Urothelium cell line (cell line): ENCODE measurements around the gene GPC5.
"Not testable (repeated sequence)": the region's sequence is repeated elsewhere in the genome, so short reads cannot be mapped to it uniquely, and the experiment has no call there.

Experiments used
- DNase-seq: peaks from one replicate; pipeline ENCODE4 v3.0.0; 2011; ENCODE audit warnings: low spot score, mixed read lengths
- FAIRE-seq: peaks from 2 replicates; lab custom pipeline; 2011; peaks lifted over from hg19 to GRCh38; lab: Jason Lieb, UNC

Gene GPC5

DNA sequence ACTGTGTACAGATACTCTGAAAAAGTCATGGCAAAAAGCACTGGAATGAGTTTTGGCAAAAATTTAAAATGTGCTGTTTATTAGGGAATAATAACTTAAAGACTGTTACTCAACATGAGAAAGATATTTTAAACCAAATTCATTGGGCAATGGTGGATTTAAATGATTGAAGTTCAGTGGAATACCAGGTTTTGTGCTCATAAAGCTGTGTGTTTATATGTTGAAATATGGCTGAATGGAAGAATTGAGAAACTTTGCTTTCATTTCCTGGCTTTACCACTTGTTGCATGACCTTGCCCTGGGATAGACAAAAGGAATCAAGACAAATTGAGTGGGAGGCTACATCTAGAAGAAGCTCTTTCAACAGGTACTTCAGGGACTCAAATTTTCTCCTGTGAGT lies 246.4 kb downstream of the GPC5 start:
- FAIRE-seq: no peak
- DNase-seq: no peak

GRCh38 chr13:91647361-91647990 lies 249.1 kb downstream of the GPC5 start:
- DNase-seq (peak; percentile 33), FAIRE-seq (no peak)

DNA sequence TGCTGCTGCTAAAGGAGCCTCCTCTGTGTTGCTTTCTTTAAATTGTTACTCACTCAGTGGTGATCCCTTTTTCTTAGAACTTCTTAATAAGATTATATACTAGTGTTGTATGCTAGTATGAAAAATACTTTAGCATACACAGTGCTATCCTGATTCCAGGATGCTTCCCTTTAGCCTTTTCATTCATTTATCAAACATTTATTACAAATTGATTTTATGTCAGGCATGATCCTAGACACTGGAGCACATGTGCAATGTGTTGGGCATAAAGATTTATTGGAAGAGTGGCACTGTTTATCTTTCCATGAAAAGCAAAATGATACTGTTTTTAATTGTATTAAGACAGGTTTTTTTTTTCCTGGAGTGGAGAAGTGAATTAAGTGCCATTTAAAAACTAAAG lies 249.6 kb downstream of the GPC5 start:
- FAIRE-seq: no peak

DNA sequence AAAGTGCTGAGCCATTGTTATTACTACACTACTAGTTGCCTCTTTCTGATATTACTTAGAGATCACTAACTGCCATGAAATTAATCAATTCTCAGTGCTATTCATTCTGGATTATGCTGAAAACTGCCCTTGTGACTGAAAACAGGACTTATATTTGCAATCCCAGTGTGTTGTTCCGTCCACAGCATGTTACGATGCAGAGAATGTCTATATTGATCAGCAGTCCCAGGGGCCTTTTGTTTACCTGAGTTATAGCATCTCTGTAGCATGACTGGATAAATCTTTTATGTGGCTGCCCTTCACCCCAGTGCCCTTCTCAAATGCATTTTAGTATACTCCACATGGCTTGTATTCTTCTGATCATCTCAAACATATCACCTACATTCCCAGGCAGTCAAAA lies 251.0 kb downstream of the GPC5 start:
- DNase-seq: no peak
- no peak for FAIRE-seq

More for the DNA sequence above, 249.6 kb downstream of the GPC5 start:
- no peak for DNase-seq

DNA sequence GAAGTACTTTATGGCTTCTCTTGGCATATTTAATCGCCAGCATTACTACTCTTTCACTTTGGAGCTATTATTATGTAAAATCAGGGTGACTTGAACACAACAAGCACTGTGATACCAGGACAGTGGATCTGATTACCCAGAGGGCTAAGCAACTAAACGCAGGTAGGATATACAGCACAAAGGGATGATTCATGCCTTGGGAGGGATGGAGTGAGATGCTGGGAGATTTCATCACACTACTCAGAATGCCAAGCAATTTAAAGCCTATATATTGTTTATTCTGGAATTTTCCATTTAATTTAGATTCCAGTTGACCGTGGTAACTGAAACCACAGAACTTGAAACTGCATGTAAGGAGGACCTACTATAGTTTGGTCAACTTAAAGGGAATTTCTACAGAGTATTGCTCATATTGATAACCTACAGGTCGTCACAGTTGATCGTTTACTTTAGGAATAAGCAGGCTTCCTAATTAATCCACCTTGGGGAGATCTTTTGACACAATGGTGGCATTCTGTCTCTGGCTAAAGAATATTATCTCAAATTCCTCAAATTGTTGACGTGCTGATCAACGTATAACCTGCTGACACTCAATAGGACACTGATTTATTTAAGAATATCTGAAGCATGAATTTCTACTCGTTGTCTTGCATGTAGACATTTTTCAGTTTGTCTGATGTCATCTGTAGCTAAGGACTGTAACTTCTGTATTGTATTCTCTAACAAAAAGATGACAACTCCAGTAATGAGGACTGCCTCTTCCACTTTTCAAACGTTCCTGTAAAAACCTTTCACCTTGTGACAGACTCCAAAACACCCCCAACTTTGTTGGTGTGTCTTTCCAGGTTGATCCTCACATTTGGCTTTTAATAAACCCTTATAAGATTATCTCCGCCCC lies 254.2 kb downstream of the GPC5 start:
- no peak for DNase-seq
- no peak for FAIRE-seq

DNA sequence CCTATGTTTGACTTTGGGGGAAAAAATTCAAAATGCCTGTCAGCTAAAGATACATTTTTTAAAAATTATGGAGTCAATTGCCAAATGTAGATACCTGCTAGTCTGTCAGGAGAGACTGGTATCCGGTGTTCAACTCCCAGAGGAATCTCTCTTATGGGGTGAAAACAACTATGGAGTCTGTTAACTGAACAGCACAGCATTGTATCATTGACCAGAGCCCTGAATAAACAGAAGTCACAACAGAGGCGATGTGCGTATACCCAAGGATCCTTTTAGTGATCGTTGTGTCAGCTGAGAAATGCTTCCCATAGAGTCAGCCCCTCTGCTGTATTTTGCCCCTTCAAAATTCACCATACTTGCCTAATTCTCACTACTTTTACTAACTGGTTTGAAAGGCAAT lies 257.3 kb downstream of the GPC5 start:
- DNase-seq: no peak
- no peak for FAIRE-seq

DNA sequence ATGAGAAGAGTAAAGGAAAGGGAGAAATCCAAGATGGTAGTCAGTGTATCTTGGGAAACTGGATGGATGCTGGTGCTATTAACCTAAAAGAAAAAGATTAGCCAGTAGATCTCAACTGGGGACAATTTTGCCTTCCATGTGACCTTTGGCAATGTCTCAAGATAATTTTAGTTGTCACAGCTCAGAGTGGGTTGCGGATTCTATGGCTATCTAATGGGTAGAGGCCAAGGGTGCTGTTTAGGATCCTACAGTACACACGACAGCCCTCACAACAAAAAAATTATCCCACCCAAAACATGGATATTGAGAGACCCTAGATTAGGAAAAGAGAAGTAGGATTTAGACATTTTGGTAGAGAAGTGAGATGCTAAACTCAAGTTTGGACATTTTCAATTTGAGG lies 258.9 kb downstream of the GPC5 start:
- FAIRE-seq (no peak), DNase-seq (no peak)

DNA sequence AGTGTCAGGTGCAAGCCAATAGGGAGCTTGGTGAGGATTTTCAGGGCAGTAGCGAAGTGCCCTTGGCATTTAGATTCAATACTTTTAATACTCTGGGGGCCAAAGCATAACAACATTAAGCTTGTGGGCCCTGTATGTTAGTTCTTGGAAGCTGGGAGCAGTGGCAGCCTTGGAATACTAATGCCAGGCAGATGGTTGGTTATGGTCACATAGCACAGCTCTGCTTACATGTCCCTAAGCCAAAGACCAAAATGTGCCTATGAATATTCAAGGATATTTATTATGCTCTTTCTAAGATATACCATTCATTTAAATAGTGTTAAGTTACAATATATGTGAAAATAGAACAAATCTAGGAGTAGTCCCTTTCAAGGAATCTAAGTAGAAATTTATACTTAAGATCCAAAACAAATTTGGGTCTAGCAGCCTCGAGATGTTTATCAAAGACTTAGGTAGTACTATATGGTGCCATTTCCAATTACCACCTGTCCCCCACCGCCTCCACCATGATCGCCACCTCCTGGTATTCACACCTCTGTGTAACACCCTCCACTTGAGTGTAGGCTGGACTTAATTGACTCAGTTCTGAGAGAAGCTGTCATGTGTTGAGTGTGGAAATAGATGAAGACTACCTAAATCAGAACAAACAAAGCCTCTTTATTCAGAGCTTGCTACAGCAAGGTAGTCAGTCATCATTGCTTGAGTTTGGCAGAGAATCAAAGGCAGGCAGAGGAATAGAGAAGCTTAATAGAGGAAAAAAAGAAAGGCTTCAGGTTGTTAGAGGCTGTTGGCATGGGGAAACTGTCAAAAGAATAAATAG lies 261.0 kb downstream of the GPC5 start:
- FAIRE-seq (no peak), DNase-seq (no peak)

DNA sequence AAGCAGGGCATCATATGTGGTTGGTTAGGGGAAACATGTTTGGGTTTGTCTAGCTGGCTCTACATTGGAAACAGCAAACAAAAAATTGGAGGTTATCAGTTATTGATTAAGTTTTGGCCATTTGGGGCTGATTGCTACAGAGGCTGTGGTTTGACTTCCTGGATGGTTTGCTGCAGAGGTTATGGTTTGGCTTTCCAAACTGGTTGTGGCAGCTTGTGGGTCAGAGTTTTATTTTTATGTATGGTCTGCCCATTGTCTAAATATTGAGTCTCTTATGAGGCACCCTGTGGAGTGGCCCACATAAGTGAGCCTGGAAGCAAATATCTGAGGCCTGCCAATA lies 261.6 kb downstream of the GPC5 start:
- FAIRE-seq (no peak), DNase-seq (no peak)

- FAIRE-seq (no peak), DNase-seq (no peak)
Observed at GRCh38 chr13:91661692-91662490, 263.5 kb downstream of the GPC5 start.

- no peak for DNase-seq
- no peak for FAIRE-seq
Observed at GRCh38 chr13:91664039-91664438, 265.6 kb downstream of the GPC5 start.

- FAIRE-seq (no peak), DNase-seq (no peak)
Observed at GRCh38 chr13:91667486-91667885, 269.1 kb downstream of the GPC5 start.

GRCh38 chr13:91668866-91669495 lies 270.6 kb downstream of the GPC5 start:
- no peak for DNase-seq
- FAIRE-seq: no peak

- not testable (repeated sequence) for FAIRE-seq, DNase-seq
Observed at GRCh38 chr13:91674347-91674746, 275.9 kb downstream of the GPC5 start.

- no peak for FAIRE-seq
- no peak for DNase-seq
Observed at GRCh38 chr13:91684746-91685145, 286.3 kb downstream of the GPC5 start.

DNA sequence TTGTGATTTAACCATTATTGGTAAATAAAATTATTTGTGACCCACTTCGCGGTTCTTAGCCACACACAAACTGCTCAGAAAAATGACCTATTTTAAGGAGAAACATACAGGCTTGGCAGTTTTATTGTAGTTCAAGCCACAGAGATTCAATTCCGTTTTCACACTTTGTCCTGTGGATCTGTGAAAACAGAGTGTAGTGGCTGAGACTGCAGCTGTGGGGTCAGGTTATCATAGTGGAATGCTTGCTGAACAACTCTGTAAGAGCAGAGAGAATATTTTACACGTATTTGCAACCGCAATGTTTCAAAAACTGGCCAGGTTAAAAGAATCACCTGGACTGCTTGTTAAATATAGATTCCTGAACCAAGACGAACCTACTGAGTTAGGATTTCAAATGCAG lies 292.5 kb downstream of the GPC5 start:
- FAIRE-seq: no peak
- no peak for DNase-seq

DNA sequence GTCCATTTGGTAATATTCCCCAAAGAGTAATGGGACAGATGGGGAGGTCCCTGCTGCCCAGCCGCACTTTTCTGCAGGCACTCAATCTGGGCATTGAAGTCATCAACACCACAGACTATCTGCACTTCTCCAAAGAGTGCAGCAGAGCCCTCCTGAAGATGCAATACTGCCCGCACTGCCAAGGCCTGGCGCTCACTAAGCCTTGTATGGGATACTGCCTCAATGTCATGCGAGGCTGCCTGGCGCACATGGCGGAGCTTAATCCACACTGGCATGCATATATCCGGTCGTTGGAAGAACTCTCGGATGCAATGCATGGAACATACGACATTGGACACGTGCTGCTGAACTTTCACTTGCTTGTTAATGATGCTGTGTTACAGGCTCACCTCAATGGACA lies 295.0 kb downstream of the GPC5 start:
- DNase-seq: no peak
- no peak for FAIRE-seq

GRCh38 chr13:91698308-91698707 lies 299.9 kb downstream of the GPC5 start:
- FAIRE-seq (no peak), DNase-seq (no peak)

DNA sequence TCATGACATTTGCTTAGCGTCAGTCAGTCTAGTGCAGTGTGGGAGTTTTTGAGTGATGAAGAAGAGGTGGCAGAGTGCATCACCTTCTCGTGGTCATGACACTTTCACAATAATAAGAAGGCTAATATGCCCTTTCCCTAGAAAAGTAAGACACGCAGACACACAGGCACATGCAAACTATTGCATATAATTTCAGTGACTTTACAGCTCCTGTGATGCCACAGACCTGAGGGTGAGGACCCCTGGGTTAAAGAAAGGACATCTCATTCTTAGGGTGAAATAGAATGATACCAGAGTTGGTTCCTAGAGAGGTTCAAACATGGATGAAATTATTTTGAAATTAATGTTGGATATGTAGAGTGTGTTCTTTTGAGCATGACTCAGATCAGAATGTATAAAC lies 300.3 kb downstream of the GPC5 start:
- no peak for FAIRE-seq
- no peak for DNase-seq

DNA sequence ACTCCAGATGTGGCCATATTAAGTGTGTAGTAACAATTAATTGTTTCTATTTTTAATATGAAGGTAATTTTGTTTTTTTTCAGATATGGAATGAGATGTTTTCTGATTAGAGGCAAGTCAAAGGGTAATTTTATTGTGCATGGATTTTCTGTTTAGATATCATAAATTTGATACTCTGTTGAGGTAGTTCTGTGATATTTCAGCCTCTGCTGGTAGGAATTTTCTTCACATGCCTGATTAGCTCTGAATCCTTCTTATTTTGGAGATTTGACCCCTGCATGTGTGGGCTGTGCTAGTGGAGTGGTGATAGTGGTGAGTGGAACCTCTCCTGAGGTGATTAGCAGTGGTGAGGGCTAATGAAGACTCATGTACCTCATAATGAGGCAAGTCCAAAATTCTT lies 301.4 kb downstream of the GPC5 start:
- DNase-seq (no peak), FAIRE-seq (no peak)
